CD4-positive, alpha-beta T cell treated with Interleukin-6 at 100 ng/mL for 8 hours (primary cell): Measurements from ENCODE around the gene MYCBP2.
"Not testable (repeated sequence)": the region's sequence is repeated elsewhere in the genome, so short reads cannot be mapped to it uniquely, and the experiment has no call there.

Experiments used
- DNase-seq: peaks from one replicate; pipeline ENCODE4 v3.0.0-alpha.2; 2020; ENCODE audit warnings: mixed read lengths, low spot score

Gene MYCBP2

GRCh38 chr13:77326905-77327604 is at the start of gene MYCBP2:
Gene MYCBP2 (minus strand): TSS chr13:77327094. CDS start chr13:77326775, 319 bp downstream.
- peak; percentile 98 for DNase-seq

DNA sequence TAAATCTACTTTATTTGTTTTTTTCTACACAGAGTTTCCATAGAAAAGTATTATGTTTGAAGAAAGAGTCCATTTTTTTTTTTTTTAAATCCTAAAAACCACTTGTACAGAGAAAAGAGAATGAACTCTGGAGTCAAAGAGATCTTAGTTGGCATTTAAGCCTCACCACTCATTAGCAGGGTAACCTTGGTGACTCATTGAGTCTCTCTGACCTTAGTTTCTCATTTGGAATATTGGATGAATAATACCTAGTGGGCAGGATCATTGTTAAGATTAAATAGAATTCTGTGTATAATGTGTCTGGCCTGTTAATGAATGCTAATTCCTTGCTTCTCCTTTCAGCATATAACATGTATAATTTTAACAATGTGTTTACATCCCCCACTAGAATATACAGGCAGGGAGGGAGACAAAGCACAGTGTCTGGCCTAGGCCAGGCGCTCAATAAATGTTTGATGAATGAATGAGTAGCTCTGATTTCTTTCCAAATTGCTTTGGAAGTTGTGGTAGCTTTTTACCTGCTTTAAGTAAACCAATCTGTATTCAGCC is 48.7 kb upstream of the MYCBP2 start:
- DNase-seq: no peak

GRCh38 chr13:77374786-77375185 is 47.9 kb upstream of the MYCBP2 start:
- DNase-seq: no peak

- no peak for DNase-seq
Observed at GRCh38 chr13:77374339-77374738, 47.4 kb upstream of the MYCBP2 start.

DNA sequence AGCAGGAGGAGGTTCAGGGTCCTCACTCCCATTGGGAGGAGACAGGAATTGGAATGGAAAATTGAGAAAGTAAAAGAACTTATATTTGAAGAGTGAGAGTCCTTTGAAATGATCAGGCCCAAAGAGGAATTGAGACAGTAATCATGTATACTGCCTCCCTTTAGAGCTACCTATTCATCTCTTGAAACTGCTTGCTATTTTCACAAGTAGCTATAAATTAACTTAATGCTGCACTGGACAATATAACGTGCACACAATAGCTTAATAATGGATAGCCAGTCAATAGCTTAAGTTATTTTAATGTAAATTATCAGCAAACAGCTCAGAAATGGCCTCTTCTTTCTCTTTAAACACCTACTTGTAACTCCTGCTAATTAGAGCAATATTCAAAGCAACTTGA is 46.6 kb upstream of the MYCBP2 start:
- DNase-seq: no peak

GRCh38 chr13:77372275-77372674 is 45.4 kb upstream of the MYCBP2 start:
- no peak for DNase-seq

DNA sequence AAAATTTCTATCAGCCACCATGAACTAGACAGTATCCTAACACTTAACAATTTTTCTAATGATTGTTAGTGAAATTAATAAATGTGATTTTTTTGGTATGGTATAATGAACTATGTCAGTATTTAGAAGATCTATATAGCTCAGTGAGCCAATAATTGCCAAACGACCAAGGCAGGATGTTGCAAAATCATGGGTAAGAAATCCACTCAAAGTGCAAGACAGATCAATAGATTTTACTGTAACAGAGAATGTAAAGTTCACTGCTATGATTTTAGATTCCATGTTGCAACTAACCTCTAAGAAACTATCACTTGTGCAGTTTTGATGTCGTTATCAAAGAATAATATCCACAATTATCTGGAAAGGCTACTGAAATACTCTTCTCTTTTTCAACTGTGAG is 44.0 kb upstream of the MYCBP2 start:
- DNase-seq: no peak

DNA sequence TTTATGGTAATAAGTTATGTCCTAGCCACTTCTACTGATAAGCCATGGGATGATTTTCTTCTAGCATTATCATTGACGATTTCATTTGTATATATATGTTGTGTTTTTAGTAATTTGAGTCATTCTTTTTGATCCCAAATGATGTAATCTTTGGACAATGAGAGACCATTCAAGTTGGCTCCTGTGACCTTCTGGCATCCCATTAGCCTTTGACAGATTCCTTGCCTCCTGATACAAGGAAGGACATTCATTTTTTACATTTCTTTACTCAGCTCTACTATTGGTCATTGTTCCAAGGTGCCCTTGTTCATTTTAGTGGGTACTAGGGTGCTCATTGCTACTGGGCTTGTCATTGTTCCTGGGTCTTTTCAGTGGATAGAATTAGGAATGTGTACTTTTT is 35.3 kb upstream of the MYCBP2 start:
- DNase-seq: no peak

GRCh38 chr13:77360032-77360685 is 33.3 kb upstream of the MYCBP2 start:
- DNase-seq: no peak

- no peak for DNase-seq
Observed at GRCh38 chr13:77359171-77359570, 32.3 kb upstream of the MYCBP2 start.

GRCh38 chr13:77358001-77358400 is 31.1 kb upstream of the MYCBP2 start:
- no peak for DNase-seq

DNA sequence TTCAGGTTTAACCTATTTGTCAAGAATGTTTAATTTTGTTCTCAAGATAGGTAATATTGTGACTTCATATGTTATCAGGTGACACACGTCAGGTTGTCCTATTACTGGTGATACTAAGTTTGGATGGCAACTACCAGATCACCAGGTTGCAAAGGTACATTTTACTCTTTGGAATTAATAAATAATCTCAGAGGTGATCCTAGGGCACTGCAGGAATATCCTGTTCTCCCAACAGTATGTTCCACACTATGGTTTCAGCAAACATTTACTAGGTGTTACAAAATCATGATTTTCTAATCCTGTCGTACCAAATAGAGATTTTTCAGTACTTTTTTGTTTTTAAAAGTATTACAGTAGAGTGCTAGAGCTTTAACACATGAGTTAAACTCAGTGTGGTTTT is 29.3 kb upstream of the MYCBP2 start:
- DNase-seq: no peak

GRCh38 chr13:77353995-77354394 is 27.1 kb upstream of the MYCBP2 start:
- no peak for DNase-seq

DNA sequence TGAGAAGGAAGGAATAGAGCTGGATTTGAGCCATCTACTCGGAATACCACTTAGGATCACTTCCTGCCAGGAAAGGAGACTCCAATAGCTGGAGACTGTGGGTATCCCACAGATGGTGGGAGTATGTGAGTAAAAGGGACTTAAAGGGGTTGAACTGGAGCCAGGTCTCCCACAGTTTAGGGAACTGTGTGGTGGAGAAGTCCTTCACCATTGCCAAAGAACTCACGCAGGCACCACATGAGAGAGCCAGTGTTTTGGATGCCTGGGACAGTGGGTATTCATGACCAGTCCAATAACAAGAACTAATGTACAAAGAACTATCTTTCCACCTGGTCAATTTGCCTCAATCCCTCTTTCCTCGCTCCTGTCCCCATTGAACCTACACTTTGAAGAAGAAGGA is 24.4 kb upstream of the MYCBP2 start:
- DNase-seq: no peak

DNA sequence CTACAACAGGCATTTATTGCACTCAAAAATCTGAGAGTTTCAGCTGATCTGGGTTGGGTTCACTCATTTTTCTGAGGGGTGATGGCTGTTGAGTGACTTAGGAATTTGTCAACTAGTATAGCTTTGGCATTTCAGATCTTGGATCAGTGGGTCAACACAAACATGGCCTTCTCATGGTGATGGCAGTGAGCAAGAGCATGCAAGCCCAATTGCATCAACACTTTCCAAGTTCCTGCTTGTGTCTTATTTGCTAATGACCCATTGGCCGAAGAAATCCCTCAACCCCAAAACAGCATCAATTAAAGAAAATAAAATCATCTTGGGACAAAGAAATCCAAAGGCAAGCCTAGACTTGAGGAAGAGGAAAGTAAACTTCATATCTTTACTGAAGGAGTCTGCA is 23.9 kb upstream of the MYCBP2 start:
- DNase-seq: no peak

GRCh38 chr13:77349365-77349764 is 22.5 kb upstream of the MYCBP2 start:
- no peak for DNase-seq

DNA sequence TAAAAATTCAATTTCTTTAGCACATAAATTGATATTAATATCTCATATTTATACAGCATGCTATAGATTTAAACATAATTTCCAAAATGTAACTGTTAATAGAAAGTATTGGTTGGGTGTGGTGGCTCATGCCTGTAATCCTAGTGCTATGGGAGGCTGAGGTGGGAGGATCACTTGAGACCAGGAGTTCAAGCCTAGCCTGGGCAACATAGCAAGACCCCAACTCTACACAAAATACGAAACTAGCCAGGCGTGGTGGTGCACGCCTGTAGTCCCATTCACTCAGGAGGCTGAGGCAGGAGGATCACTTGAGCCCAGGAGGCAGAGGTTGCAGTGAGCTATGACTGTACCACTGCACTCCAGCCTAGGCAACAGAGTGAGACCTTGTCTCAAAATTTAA is 20.5 kb upstream of the MYCBP2 start:
- DNase-seq: not testable (repeated sequence)

DNA sequence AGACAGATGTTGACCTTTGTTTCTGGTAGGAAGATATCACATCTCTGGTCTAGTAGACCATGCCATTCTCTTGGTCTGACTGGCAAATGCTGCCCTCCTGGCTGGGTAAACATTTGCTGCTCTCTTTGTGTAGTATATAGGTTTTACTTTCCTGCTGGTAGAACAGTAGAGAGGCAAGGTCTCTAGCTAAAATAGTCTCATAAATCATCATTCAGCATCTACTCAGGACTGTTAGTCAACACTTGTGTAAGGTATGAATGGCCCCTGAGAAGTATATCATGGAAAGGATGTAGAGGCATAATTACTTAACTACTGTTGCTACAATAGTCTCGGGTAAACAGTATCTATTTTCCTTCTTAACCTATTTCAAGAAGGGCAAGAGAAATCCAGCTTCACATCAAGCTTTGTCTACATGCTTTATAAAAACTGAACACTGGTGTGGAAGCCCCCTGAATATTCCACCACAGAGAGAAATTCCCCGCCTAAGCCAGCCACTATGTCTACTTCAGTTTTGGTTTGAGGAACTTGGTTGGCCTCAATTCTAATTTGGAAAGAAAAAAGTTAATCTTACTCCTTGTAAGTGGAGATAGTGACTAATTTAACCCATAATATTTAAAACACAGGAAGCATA is 18.4 kb upstream of the MYCBP2 start:
- DNase-seq: no peak

DNA sequence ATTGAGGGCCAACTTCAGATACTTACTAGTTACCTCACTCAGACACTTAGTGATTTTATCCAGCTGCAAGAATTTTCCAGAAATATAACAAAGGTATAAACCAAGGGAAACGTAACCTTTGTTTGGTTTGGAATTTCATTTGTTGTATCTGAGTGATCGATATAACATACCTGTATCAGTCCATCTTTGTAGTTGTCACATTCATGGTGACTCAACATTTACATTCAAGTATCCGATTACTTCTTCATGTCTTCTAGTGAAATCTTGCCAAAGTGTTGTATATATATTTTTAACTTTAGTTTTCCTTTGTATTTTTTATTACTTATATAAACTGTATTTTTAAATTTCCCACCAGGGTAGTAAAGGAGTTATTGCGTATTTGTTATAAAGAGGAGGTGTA is 16.9 kb upstream of the MYCBP2 start:
- no peak for DNase-seq

DNA sequence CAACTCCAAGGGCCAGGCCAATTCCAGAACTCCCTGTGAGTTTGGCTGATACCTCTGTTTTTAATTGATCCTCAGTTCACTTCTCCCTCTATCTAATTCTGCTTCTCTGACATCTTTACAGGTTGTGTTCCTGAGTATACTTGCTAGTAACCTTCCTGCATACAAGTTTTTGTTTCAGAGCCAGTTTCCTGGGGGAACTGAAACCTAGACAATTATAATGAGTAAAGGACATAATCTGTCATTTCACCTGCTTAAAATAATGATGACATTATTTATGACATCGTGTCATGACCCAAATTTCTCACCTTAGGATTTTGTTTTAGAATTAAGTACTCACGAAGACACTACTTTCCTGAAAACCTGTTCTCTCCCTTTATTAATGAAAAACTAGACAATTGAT is 12.5 kb upstream of the MYCBP2 start:
- DNase-seq: no peak

GRCh38 chr13:77338961-77339401 is 12.1 kb upstream of the MYCBP2 start:
- DNase-seq: no peak

DNA sequence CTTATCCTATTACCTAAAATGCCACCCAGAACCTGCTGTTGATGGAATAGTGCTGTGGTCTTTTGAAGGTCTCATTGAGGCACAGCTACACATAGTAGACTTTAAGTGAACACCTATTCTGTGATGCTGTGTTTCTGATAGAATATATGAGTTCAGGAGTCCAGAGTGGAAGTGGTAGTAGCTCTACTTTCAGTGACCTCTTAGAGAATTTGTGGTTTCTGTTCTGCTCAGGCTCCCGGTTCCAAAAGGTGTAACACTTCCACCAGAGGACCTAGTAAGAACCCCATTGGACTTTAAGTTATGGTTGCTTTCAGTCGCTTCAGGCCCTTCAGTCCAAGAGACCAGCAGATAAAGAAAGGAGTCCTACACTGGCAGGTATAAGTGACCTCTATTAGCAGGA is 11.4 kb upstream of the MYCBP2 start:
- no peak for DNase-seq

DNA sequence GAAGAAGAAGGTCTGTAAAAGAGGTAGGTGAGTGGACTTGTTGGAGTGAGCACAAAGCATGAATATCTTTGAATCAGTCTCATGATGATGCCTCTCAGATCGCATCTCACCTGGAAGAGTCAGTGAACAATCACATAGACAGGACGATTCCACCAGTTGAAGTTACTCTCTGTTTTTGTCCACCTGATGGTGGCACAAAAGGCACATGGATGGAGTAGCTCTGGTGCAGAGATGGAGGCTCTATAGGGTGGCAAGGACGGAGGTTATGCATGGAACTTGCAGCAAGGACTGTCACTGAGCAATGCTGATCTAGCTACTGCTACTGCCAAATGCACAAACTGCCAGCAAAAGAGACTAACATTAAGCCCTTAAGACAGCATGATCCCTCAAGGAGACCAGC is 10.3 kb upstream of the MYCBP2 start:
- no peak for DNase-seq
